Measurements from ENCODE around the gene KCNG1.

Gene KCNG1

GRCh38 chr20:51034988-51035656 is 12.2 kb upstream of the KCNG1 start:
- no peak for DNase-seq

- no peak for DNase-seq
Measured at GRCh38 chr20:51034476-51034875, 11.6 kb upstream of the KCNG1 start.

- no peak for DNase-seq
Measured at GRCh38 chr20:51029963-51030920, 7.3 kb upstream of the KCNG1 start.

GRCh38 chr20:51029556-51029955 is 6.6 kb upstream of the KCNG1 start:
- no peak for DNase-seq

- no peak for DNase-seq
Measured at GRCh38 chr20:51028616-51029212, 5.8 kb upstream of the KCNG1 start.

- DNase-seq, result no peak
Measured at GRCh38 chr20:51027035-51027795, 4.3 kb upstream of the KCNG1 start.

GRCh38 chr20:51026269-51026668 is 3.4 kb upstream of the KCNG1 start:
- no peak for DNase-seq

- no peak for DNase-seq
Measured at GRCh38 chr20:51024761-51025160, 1.9 kb upstream of the KCNG1 start.

- DNase-seq, result no peak
Measured at GRCh38 chr20:51023617-51024155, 779 bp upstream of the KCNG1 start.

- no peak for DNase-seq
Measured at GRCh38 chr20:51022227-51022802, 592 bp downstream of the KCNG1 start.

GRCh38 chr20:51021067-51022025 is 1.6 kb downstream of the KCNG1 start:
- no peak for DNase-seq

GRCh38 chr20:51020657-51021056 is 2.2 kb downstream of the KCNG1 start:
- DNase-seq, result no peak

- no peak for DNase-seq
Measured at GRCh38 chr20:51019656-51020592, 3.0 kb downstream of the KCNG1 start.

GRCh38 chr20:51017251-51017650 is 5.7 kb downstream of the KCNG1 start:
- DNase-seq, result no peak

GRCh38 chr20:51016521-51016920 is 6.4 kb downstream of the KCNG1 start:
- DNase-seq, result no peak

GRCh38 chr20:51014797-51015722 is 7.8 kb downstream of the KCNG1 start:
- DNase-seq, result no peak

- no peak for DNase-seq
Measured at GRCh38 chr20:51013577-51014330, 9.2 kb downstream of the KCNG1 start.

GRCh38 chr20:51012357-51012756 is 10.6 kb downstream of the KCNG1 start:
- no peak for DNase-seq
